Vagina (tissue), 2 donors: ENCODE data around the gene ACBD3. TPM values are rescaled to one million over a fixed set of nuclear protein-coding genes. Genes with fewer than 3 reads are reported as not detected.

ENCODE experiments used
- DNase-seq, 2 donors: peaks; one replicate each; pipeline ENCODE4 v3.0.0-alpha.2; 2017; ENCODE audit errors: extremely low spot score in 2 of 2
- H3K27ac ChIP-seq: fragments of 200-600 bp; sonication (generic); one replicate; pipeline ENCODE4 v1.5.1; 2019
- H3K27me3 ChIP-seq: fragments of 200-600 bp; sonication (generic); one replicate; pipeline ENCODE4 v1.5.1; 2019
- H3K36me3 ChIP-seq, 2 donors: fragments of 200-600 bp; sonication (generic); one replicate each; pipeline ENCODE4 v1.5.1; 2017 to 2019
- H3K4me1 ChIP-seq: fragments of 200-600 bp; sonication (generic); one replicate; pipeline ENCODE4 v1.5.1; 2019
- H3K4me3 ChIP-seq, 2 donors: fragments of 200-600 bp; sonication (generic); 1 replicate in 1 of 2; 2 replicates in 1 of 2; pipeline ENCODE4 v1.5.1; 2016 to 2019
- H3K9me3 ChIP-seq: fragments of 200-600 bp; sonication (generic); one replicate; pipeline ENCODE4 v1.5.1; 2019
- CTCF ChIP-seq, 3 experiments: fragments of 450-650 bp in 2 of 3; fragments of 200-600 bp in 1 of 3; sonication (generic) in 1 of 3; IDR thresholded peaks; one replicate each; pipeline ENCODE4 v1.5.1; 2017 to 2019; ENCODE audit warnings: antibody characterized with exemption in 3 of 3, mild to moderate bottlenecking in 2 of 3, moderate library complexity in 2 of 3
- POLR2A ChIP-seq, 2 donors: fragments of 450-650 bp; IDR thresholded peaks; one replicate each; pipeline ENCODE4 v1.6.1; 2017; ENCODE audit warnings: antibody characterized with exemption in 2 of 2, mild to moderate bottlenecking in 2 of 2, moderate library complexity in 2 of 2
- POLR2AphosphoS5 ChIP-seq, 2 donors: sonication (generic); formaldehyde crosslinking; IDR thresholded peaks; one replicate each; pipeline ENCODE4 v1.9.0; 2017; ENCODE audit warnings: antibody characterized with exemption in 2 of 2, mild to moderate bottlenecking in 2 of 2, low read depth in 1 of 2; ENCODE audit not compliant: insufficient read depth in 1 of 2
- intact Hi-C: fragments of 100-400 bp; cut with DNase I; formaldehyde crosslinking; loops from one replicate; pipeline ENCODE4 v1.15.1; 2023
- total RNA-seq: library from RNA; depleted of rRNA; stranded (reverse); fragments of >200 nt; gene quantifications from one replicate; pipeline ENCODE4 v1.2.3, GENCODE V29; 2016

The ACBD3 gene
- total RNA-seq, 1 donor from 2014 or later = 38.1 TPM

DNA sequence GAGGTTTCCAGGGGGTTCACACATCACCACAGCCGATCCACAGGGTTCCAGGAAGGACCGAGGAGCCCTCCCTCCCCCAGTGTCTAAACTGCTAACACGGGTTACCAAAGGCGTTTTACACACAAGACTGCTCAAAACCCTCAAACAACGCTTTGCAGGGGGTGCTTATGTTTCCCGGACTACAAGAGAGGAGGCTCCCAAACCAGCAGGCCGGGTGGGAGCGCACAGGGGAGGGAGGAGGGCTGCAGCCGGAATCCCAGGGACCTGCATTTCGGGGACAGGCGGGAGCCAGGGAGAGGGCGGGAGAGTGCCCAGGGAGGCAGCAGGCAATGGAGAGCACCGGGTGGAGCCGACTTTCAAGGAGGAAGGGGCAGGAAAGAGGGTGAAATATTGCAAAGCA is 50.8 kb downstream of the ACBD3 start:
- H3K27me3 ChIP-seq = no peaks in the 10 kb centered on the region
- intact Hi-C loops = no loop called here
- no peak overlapping the region for H3K27ac ChIP-seq
- DNase-seq = no peak
- no peaks in the 10 kb centered on the region for H3K36me3 ChIP-seq
- peaks cover 38% of the 10 kb centered on the region for H3K4me1 ChIP-seq
- no peaks in the 10 kb centered on the region for H3K9me3 ChIP-seq
- no peak overlapping the region for H3K4me3 ChIP-seq
- no peak for TF ChIP-seq POLR2A (IDR thresholded peaks at IDR 0.05)
- no peak for TF ChIP-seq CTCF (IDR thresholded peaks at IDR 0.05)
- TF ChIP-seq POLR2AphosphoS5 (IDR thresholded peaks at IDR 0.05; ENCODE audit: insufficient read depth in 1 of 2, low read depth in 1 of 2) = no peak

- TF ChIP-seq POLR2AphosphoS5 (IDR thresholded peaks at IDR 0.05; ENCODE audit: insufficient read depth in 1 of 2, low read depth in 1 of 2) = no peak
- TF ChIP-seq POLR2A (IDR thresholded peaks at IDR 0.05) = no peak
- TF ChIP-seq CTCF (IDR thresholded peaks at IDR 0.05) = no peak
- Histone ChIP-seq H3K36me3 (no peaks in the 10 kb centered on the region), H3K9me3 (no peaks in the 10 kb centered on the region), H3K27me3 (no peaks in the 10 kb centered on the region), H3K4me3 (no peak overlapping the region), H3K4me1 (peaks cover 38% of the 10 kb centered on the region), H3K27ac (no peak overlapping the region)
- intact Hi-C loops = no loop called here
- DNase-seq = no peak
Observed at GRCh38 chr1:226135059-226135651, 51.4 kb downstream of the ACBD3 start.

DNA sequence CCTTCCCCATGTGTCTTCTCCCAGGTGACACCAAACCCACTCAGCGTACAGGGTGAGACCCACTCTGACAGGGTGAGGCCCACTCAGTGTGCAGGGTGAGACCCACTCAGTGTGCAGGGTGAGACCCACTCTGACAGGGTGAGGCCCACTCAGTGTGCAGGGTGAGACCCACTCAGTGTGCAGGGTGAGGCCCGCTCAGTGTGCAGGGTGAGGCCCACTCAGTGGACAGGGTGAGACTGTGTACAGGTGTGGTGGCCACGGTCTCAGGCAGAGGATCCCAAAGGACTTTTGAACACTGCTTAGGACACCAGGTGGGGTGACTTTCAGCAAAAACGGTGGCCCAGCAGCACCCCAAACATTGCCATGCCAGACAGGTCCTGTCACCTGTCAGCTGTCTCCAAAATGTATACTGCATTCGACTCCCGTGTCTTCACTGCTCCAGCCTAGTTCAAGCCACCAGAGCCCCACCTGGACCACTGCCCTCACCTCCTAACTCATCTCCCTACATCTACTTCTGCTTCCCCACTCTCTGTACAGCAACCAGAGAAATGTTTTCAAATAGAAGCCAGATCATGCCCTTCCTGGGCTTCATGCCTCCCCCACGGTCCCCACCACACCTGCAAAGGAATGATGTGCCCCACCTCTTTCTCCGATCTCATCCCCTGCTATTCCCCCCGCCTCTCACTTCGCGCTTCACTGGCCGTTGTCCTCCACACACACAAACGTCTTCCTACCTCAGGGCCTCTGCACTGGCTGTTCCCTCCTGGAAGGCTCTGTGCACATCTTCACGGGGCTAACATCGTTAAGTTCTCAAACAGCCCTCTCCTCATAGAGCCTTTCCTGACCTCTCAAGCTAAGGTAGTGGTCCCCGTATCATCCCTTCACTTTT is 52.1 kb downstream of the ACBD3 start:
- peak in 1 of 2 donors; percentile 42 for DNase-seq
- no peak overlapping the region for H3K27ac ChIP-seq
- intact Hi-C loops = no loop called here

GRCh38 chr1:226133504-226134123 is 52.9 kb downstream of the ACBD3 start:
- peaks cover 39% of the 10 kb centered on the region for H3K4me1 ChIP-seq
- intact Hi-C loops = no loop called here
- no peak overlapping the region for H3K27ac ChIP-seq
- H3K4me3 ChIP-seq = no peak overlapping the region
- no peaks in the 10 kb centered on the region for H3K9me3 ChIP-seq
- no peaks in the 10 kb centered on the region for H3K36me3 ChIP-seq
- DNase-seq = peak in 1 of 2 donors; percentile 29
- no peaks in the 10 kb centered on the region for H3K27me3 ChIP-seq
- no peak for TF ChIP-seq CTCF (IDR thresholded peaks at IDR 0.05)

More for the DNA sequence above, 52.1 kb downstream of the ACBD3 start:
- no peaks in the 10 kb centered on the region for H3K27me3 ChIP-seq
- H3K4me3 ChIP-seq = no peak overlapping the region
- no peak for TF ChIP-seq CTCF (IDR thresholded peaks at IDR 0.05)
- no peak for TF ChIP-seq POLR2A (IDR thresholded peaks at IDR 0.05)
- TF ChIP-seq POLR2AphosphoS5 (IDR thresholded peaks at IDR 0.05; ENCODE audit: insufficient read depth in 1 of 2, low read depth in 1 of 2) = no peak
- no peaks in the 10 kb centered on the region for H3K9me3 ChIP-seq
- peaks cover 38% of the 10 kb centered on the region for H3K4me1 ChIP-seq
- no peaks in the 10 kb centered on the region for H3K36me3 ChIP-seq
